HCT116 (cell line): ENCODE measurements around the gene TMEM81. TPM values are rescaled to one million over a fixed set of nuclear protein-coding genes. Genes with fewer than 3 reads are reported as not detected.

Experiments used
- ATAC-seq: fragments of 200-7000 bp; cut with Tn5 transposase; 2 replicates; pipeline ENCODE4 v1.9.1; 2020; ENCODE audit warnings: mild to moderate bottlenecking, moderate library complexity
- BruUV-seq: library from RNA; stranded (reverse); fragments of 400-500 nt; replicated peaks from 2 replicates; lab custom pipeline; 2021; lab: Mats Ljungman, UMichigan
- CTCF ChIA-PET: fragments of 300-600 bp; sonication (Branson Sonifier 250); formaldehyde crosslinking; loops from one replicate; lab custom pipeline; 2021; ENCODE audit warnings: antibody characterized with exemption; lab: Charles Lee
- POLR2A ChIA-PET: fragments of 300-600, 350-600 bp; sonication (Branson Sonifier 250); formaldehyde crosslinking; loops from one replicate; lab custom pipeline; 2021; ENCODE audit warnings: antibody characterized with exemption; lab: Charles Lee
- RAD21 ChIA-PET, 2 experiments: fragments of 300-600 bp; sonication (Branson Sonifier 250); formaldehyde crosslinking; loops; one replicate each; lab custom pipeline; 2023; ENCODE audit warnings: low total read pairs in 2 of 2; ENCODE audit not compliant: uncharacterized antibody in 2 of 2, unreplicated experiment in 2 of 2, low non-redundant PET in 1 of 2; lab: Charles Lee
- DNase-seq: peaks from one replicate; pipeline ENCODE4 v3.0.0-alpha.2; 2010; ENCODE audit warnings: low read depth, low spot score
- H2AFZ ChIP-seq: fragments of 200-600 bp; shearing (Covaris generic), sonication (generic); 2 replicates; pipeline ENCODE4 v1.6.1; 2017; ENCODE audit warnings: low read depth, mixed run types, mixed read lengths, antibody characterized with exemption, low read length; ENCODE audit not compliant: poor library complexity, severe bottlenecking
- H3K27ac ChIP-seq: 2 replicates; pipeline ENCODE4 v1.5.1; 2012; ENCODE audit warnings: low read depth, low read length
- H3K27me3 ChIP-seq: fragments of 200-600 bp; sonication (generic); 2 replicates; pipeline ENCODE4 v1.6.1; 2016; ENCODE audit warnings: mixed run types, low read length, mixed read lengths; ENCODE audit not compliant: insufficient read depth
- H3K36me3 ChIP-seq, 2 experiments: fragments of 200-500 bp in 1 of 2; fragments of 200-600 bp in 1 of 2; sonication (Bioruptor generic) in 1 of 2; sonication (generic) in 1 of 2; 2 replicates each; pipeline versions ENCODE4 v1.5.1 to v1.6.1; 2014 to 2016; ENCODE audit warnings: low read length in 2 of 2, inconsistent platforms in 1 of 2, mixed read lengths in 1 of 2, mixed run types in 1 of 2; ENCODE audit not compliant: insufficient read depth in 2 of 2, control insufficient read depth in 1 of 2
- H3K4me1 ChIP-seq, 2 experiments: fragments of 200-600 bp in 1 of 2; sonication (generic) in 1 of 2; 2 replicates each; pipeline versions ENCODE4 v1.5.1 to v1.6.1; 2012 to 2017; ENCODE audit warnings: low read length in 2 of 2, inconsistent platforms in 1 of 2, mild to moderate bottlenecking in 1 of 2, mixed read lengths in 1 of 2, mixed run types in 1 of 2, moderate library complexity in 1 of 2; ENCODE audit not compliant: insufficient read depth in 2 of 2, control insufficient read depth in 1 of 2
- H3K4me2 ChIP-seq: fragments of 200-600 bp; sonication (generic); 2 replicates; pipeline ENCODE4 v1.6.1; 2017; ENCODE audit warnings: mixed run types, low read length, mixed read lengths
- H3K4me3 ChIP-seq, 2 experiments: fragments of 200-600 bp in 1 of 2; sonication (generic) in 1 of 2; replicated peaks in 1 of 2; 2 replicates each; pipeline ENCODE4 v1.5.1; 2011 to 2016; ENCODE audit warnings: low read length in 2 of 2, control low read depth in 1 of 2, low read depth in 1 of 2, mild to moderate bottlenecking in 1 of 2, mixed read lengths in 1 of 2, mixed run types in 1 of 2
- H3K79me2 ChIP-seq: fragments of 200-600 bp; sonication (generic); 2 replicates; pipeline ENCODE4 v1.6.1; 2017; ENCODE audit warnings: mild to moderate bottlenecking, mixed run types, low read length, moderate library complexity, mixed read lengths; ENCODE audit not compliant: insufficient read depth
- H3K9ac ChIP-seq: fragments of 200-600 bp; sonication (generic); 2 replicates; pipeline ENCODE4 v1.6.1; 2016; ENCODE audit warnings: low read length, mixed read lengths
- H3K9me2 ChIP-seq: fragments of 200-600 bp; sonication (generic), shearing (Covaris generic); 2 replicates; pipeline ENCODE4 v1.6.1; 2017; ENCODE audit warnings: mixed run types, mild to moderate bottlenecking, moderate library complexity; ENCODE audit not compliant: insufficient read depth
- H3K9me3 ChIP-seq, 2 experiments: fragments of 200-500 bp in 1 of 2; fragments of 200-600 bp in 1 of 2; sonication (Bioruptor generic) in 1 of 2; sonication (generic) in 1 of 2; 2 replicates each; pipeline ENCODE4 v1.6.1; 2014 to 2017; ENCODE audit warnings: low read length in 2 of 2, mixed read lengths in 2 of 2, inconsistent platforms in 1 of 2, low read depth in 1 of 2, mild to moderate bottlenecking in 1 of 2, mixed run types in 1 of 2, moderate library complexity in 1 of 2; ENCODE audit not compliant: control insufficient read depth in 1 of 2, insufficient read depth in 1 of 2
- H4K20me1 ChIP-seq: fragments of 200-600 bp; sonication (generic), shearing (Covaris generic); 2 replicates; pipeline ENCODE4 v1.6.1; 2017; ENCODE audit warnings: mixed run types, mild to moderate bottlenecking, moderate library complexity; ENCODE audit not compliant: insufficient read depth
- CEBPB ChIP-seq: IDR thresholded peaks from 2 replicates; pipeline ENCODE4 v1.6.1; 2012; ENCODE audit warnings: low read depth
- CTCF ChIP-seq, 3 experiments: fragments of 200-600 bp in 1 of 3; sonication (generic) in 1 of 3; IDR thresholded peaks in 2 of 3; conservative IDR thresholded peaks in 1 of 3; 2 replicates each; pipeline ENCODE4 v1.5.1; 2012 to 2017; ENCODE audit warnings: low read depth in 2 of 3, low read length in 2 of 3, antibody characterized with exemption in 1 of 3, borderline replicate concordance in 1 of 3, control low read depth in 1 of 3, mild to moderate bottlenecking in 1 of 3, mixed read lengths in 1 of 3, mixed run types in 1 of 3, moderate library complexity in 1 of 3; ENCODE audit not compliant: insufficient read depth in 1 of 3
- ELF1 ChIP-seq: IDR thresholded peaks from 2 replicates; pipeline ENCODE4 v1.6.1; 2012; ENCODE audit warnings: low read depth, borderline replicate concordance
- EZH2 ChIP-seq: fragments of 200-600 bp; sonication (generic); IDR thresholded peaks from 2 replicates; pipeline ENCODE4 v1.6.1; 2017; ENCODE audit warnings: antibody characterized with exemption, mixed run types
- FOSL1 ChIP-seq: IDR thresholded peaks from 2 replicates; pipeline ENCODE4 v1.6.1; 2012; ENCODE audit warnings: low read depth
- JUND ChIP-seq: IDR thresholded peaks from 2 replicates; pipeline ENCODE4 v1.6.1; 2012
- MAX ChIP-seq: IDR thresholded peaks from 2 replicates; pipeline ENCODE4 v1.6.1; 2012
- POLR2A ChIP-seq: IDR thresholded peaks from 2 replicates; pipeline ENCODE4 v1.7.0; 2011; ENCODE audit warnings: borderline replicate concordance; ENCODE audit not compliant: insufficient read depth, insufficient read length; ENCODE audit errors: extremely low read depth
- RAD21 ChIP-seq: IDR thresholded peaks from 2 replicates; pipeline ENCODE4 v1.6.1; 2012; ENCODE audit warnings: low read depth, mild to moderate bottlenecking
- SIN3A ChIP-seq: IDR thresholded peaks from 2 replicates; pipeline ENCODE4 v1.6.1; 2012; ENCODE audit warnings: low read depth
- SRF ChIP-seq: IDR thresholded peaks from 2 replicates; pipeline ENCODE4 v1.6.1; 2012; ENCODE audit warnings: low read depth
- TCF7L2 ChIP-seq: IDR thresholded peaks from 2 replicates; pipeline ENCODE4 v1.7.0; 2011; ENCODE audit warnings: borderline replicate concordance, inconsistent platforms; ENCODE audit not compliant: insufficient read depth, insufficient read length; ENCODE audit errors: extremely low read depth
- intact Hi-C: fragments of 100-400 bp; cut with micrococcal nuclease; formaldehyde crosslinking; loops from 2 replicates; pipeline ENCODE4 v1.10.0; 2022
- total RNA-seq: library from RNA; stranded (reverse); gene quantifications from one replicate; pipeline ENCODE4 v1.2.1, GENCODE V29; 2021; ENCODE audit not compliant: unreplicated experiment
- TF ChIP-seq, protein P1 (sequence below): IDR thresholded peaks from 2 replicates; pipeline ENCODE4 v1.6.1; 2012; ENCODE audit warnings: low read depth
- TF ChIP-seq, protein P2 (sequence below): IDR thresholded peaks from 2 replicates; pipeline ENCODE4 v1.6.1; 2012

The TMEM81 gene
- total RNA-seq, 1 experiment from 2014 or later: 4.9 TPM

DNA sequence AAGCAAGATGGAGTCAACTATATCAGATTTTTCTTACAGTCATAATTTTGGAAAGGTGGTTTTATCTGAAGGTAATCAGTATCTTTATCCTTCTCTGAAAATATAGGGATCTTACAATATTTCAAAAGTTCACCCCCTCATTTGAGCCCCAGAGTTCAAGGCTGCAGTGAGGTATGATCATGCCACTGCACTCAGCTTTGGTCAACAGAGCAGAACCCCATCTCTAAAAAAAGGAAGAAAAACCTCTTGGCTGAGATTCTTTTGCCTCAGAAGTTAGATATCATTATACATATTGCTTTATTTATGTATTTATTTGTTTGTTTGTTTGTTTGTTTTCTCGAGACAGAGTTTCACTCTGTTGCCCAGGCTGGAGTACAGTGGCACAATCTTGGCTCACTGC lies 49.0 kb upstream of the TMEM81 start:
- no peaks in the 10 kb centered on the region for H3K4me1 ChIP-seq
- no peak overlapping the region for H3K4me3 ChIP-seq
- H3K9me3 ChIP-seq: no peaks in the 10 kb centered on the region
- CTCF ChIA-PET: interaction anchor here (1.1 kb wide), 1 partner anchor 8 kb away, joined by 3 read pairs; no protein-coding TSS in a partner anchor
- no peaks in the 10 kb centered on the region for H3K79me2 ChIP-seq
- POLR2A ChIA-PET: no interaction called here
- H4K20me1 ChIP-seq: no peaks in the 10 kb centered on the region
- no peaks in the 10 kb centered on the region for H3K9me2 ChIP-seq
- BruUV-seq: no TSS peak
- intact Hi-C loops: no loop called here
- TF ChIP-seq, protein P1, sequence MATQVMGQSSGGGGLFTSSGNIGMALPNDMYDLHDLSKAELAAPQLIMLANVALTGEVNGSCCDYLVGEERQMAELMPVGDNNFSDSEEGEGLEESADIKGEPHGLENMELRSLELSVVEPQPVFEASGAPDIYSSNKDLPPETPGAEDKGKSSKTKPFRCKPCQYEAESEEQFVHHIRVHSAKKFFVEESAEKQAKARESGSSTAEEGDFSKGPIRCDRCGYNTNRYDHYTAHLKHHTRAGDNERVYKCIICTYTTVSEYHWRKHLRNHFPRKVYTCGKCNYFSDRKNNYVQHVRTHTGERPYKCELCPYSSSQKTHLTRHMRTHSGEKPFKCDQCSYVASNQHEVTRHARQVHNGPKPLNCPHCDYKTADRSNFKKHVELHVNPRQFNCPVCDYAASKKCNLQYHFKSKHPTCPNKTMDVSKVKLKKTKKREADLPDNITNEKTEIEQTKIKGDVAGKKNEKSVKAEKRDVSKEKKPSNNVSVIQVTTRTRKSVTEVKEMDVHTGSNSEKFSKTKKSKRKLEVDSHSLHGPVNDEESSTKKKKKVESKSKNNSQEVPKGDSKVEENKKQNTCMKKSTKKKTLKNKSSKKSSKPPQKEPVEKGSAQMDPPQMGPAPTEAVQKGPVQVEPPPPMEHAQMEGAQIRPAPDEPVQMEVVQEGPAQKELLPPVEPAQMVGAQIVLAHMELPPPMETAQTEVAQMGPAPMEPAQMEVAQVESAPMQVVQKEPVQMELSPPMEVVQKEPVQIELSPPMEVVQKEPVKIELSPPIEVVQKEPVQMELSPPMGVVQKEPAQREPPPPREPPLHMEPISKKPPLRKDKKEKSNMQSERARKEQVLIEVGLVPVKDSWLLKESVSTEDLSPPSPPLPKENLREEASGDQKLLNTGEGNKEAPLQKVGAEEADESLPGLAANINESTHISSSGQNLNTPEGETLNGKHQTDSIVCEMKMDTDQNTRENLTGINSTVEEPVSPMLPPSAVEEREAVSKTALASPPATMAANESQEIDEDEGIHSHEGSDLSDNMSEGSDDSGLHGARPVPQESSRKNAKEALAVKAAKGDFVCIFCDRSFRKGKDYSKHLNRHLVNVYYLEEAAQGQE: no peak
- no peak for TF ChIP-seq SRF
- no peak for TF ChIP-seq SIN3A
- TF ChIP-seq ELF1: no peak
- no peak for TF ChIP-seq JUND
- TF ChIP-seq RAD21: no peak
- TF ChIP-seq, all 23 proteins: peak for 0
- no peak overlapping the region for H3K4me2 ChIP-seq
- no peak for DNase-seq
- H3K9ac ChIP-seq: no peak overlapping the region
- no peak for ATAC-seq
- no peak overlapping the region for H2AFZ ChIP-seq
- H3K27ac ChIP-seq: no peak overlapping the region
- H3K36me3 ChIP-seq: no peaks in the 10 kb centered on the region
- RAD21 ChIA-PET: no interaction called here
- no peaks in the 10 kb centered on the region for H3K27me3 ChIP-seq

DNA sequence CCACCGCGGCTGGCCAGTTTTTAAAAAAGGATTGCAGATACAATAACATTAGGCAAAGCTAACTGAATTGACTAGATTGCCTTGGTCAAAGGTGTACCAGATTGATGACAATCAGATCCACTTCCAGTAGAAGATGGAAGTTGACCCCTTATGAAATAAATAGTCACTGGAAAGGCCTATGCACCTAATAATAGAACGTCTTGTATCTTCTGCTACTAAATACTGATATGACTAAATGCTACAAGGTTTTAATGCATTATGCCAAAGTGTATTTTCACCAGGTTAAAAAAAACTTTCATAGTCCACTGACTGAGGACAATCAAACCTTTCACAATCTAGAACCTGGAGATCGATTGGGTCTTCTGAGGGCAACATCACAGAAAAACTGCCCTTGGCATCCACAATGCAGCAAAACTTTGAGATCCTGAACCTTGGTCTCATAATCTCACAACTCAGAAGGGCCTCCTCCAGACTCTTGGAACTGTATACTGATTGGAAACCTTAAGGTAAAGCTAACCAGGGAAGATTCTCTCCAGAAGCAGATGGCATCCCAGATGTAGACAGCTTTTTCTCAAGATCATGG lies 45.3 kb upstream of the TMEM81 start:
- no peak overlapping the region for H3K9ac ChIP-seq
- H3K4me2 ChIP-seq: no peak overlapping the region
- RAD21 ChIA-PET: no interaction called here
- no peaks in the 10 kb centered on the region for H3K36me3 ChIP-seq
- ATAC-seq (no peak), DNase-seq (no peak)
- H2AFZ ChIP-seq: no peak overlapping the region
- CTCF ChIA-PET: interaction anchor here (1.6 kb wide), 1 partner anchor 12 kb away, joined by 7 read pairs; no protein-coding TSS in a partner anchor
- no peak overlapping the region for H3K4me3 ChIP-seq
- H3K9me2 ChIP-seq: no peaks in the 10 kb centered on the region
- H3K27me3 ChIP-seq: no peaks in the 10 kb centered on the region
- H4K20me1 ChIP-seq: no peaks in the 10 kb centered on the region
- H3K4me1 ChIP-seq: no peaks in the 10 kb centered on the region
- H3K79me2 ChIP-seq: no peaks in the 10 kb centered on the region
- no peaks in the 10 kb centered on the region for H3K9me3 ChIP-seq
- no peak overlapping the region for H3K27ac ChIP-seq
- intact Hi-C loops: no loop called here
- no TSS peak for BruUV-seq
- POLR2A ChIA-PET: no interaction called here
- TF ChIP-seq FOSL1 (no peak), CTCF (IDR thresholded peaks at IDR 0.05 in 2 of 3, conservative IDR thresholded peaks at IDR 0.05 in 1 of 3; ENCODE audit: borderline replicate concordance in 1 of 3, insufficient read depth in 1 of 3, low read depth in 2 of 3, low read length in 2 of 3) (no peak), POLR2A (no peak), EZH2 (no peak), TCF7L2 (no peak), MAX (no peak), CEBPB (no peak)
- TF ChIP-seq, protein P2, sequence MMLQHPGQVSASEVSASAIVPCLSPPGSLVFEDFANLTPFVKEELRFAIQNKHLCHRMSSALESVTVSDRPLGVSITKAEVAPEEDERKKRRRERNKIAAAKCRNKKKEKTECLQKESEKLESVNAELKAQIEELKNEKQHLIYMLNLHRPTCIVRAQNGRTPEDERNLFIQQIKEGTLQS: no peak
